Neural cell (in vitro differentiated cells): ENCODE results near the gene EPS8. TPM values are rescaled to one million over a fixed set of nuclear protein-coding genes. Genes with fewer than 3 reads are reported as not detected.
"Not testable (repeated sequence)": the region's sequence is repeated elsewhere in the genome, so short reads cannot be mapped to it uniquely, and the experiment has no call there.

Experiments
- H2AFZ ChIP-seq: fragments of 200-600, 300-800 bp; sonication (generic), shearing (Covaris generic); 2 replicates; pipeline ENCODE4 v1.6.0; 2014; ENCODE audit warnings: low read depth, mild to moderate bottlenecking, antibody characterized with exemption, low read length, moderate library complexity
- H3F3A ChIP-seq: fragments of 200-600 bp; shearing (Covaris generic); 2 replicates; pipeline ENCODE4 v1.6.1; 2016; ENCODE audit warnings: mild to moderate bottlenecking, moderate library complexity, mixed read lengths, antibody characterized with exemption, low read length; ENCODE audit not compliant: insufficient read depth, poor library complexity, severe bottlenecking
- H3K27ac ChIP-seq: fragments of 200-600, 300-800 bp; sonication (generic), shearing (Covaris generic); 2 replicates; pipeline ENCODE4 v1.5.1; 2014; ENCODE audit warnings: mild to moderate bottlenecking, low read length, moderate library complexity
- H3K27me3 ChIP-seq: fragments of 300-800, 200-600 bp; sonication (generic), shearing (Covaris generic); 2 replicates; pipeline ENCODE4 v1.6.0; 2014; ENCODE audit warnings: mild to moderate bottlenecking, low read depth, low read length, moderate library complexity; ENCODE audit not compliant: insufficient read depth
- H3K36me3 ChIP-seq: fragments of 300-800, 200-600 bp; sonication (generic), shearing (Covaris generic); 2 replicates; pipeline ENCODE4 v1.5.1; 2014; ENCODE audit warnings: mild to moderate bottlenecking, antibody characterized with exemption, low read length, moderate library complexity; ENCODE audit not compliant: insufficient read depth
- H3K4me2 ChIP-seq: fragments of 300-800, 200-600 bp; sonication (generic), shearing (Covaris generic); 2 replicates; pipeline ENCODE4 v1.6.0; 2014; ENCODE audit warnings: mild to moderate bottlenecking, low read length
- H3K4me3 ChIP-seq: fragments of 300-800, 200-600 bp; sonication (generic), shearing (Covaris generic); 2 replicates; pipeline ENCODE4 v1.5.1; 2014; ENCODE audit warnings: mild to moderate bottlenecking, low read length, moderate library complexity
- H3K79me2 ChIP-seq: fragments of 200-600 bp; shearing (Covaris generic); replicated peaks from 2 replicates; pipeline ENCODE4 v1.6.0; 2014; ENCODE audit warnings: mild to moderate bottlenecking, low read length, moderate library complexity; ENCODE audit not compliant: insufficient read depth
- H3K9ac ChIP-seq: fragments of 300-800, 200-600 bp; sonication (generic), shearing (Covaris generic); 2 replicates; pipeline ENCODE4 v1.6.1; 2016; ENCODE audit warnings: mild to moderate bottlenecking, low read length, mixed read lengths
- H3K9me2 ChIP-seq: fragments of 200-600 bp; shearing (Covaris generic); 2 replicates; pipeline ENCODE4 v1.6.1; 2016; ENCODE audit warnings: mild to moderate bottlenecking, low read length, mixed read lengths; ENCODE audit not compliant: insufficient read depth
- H3K9me3 ChIP-seq: fragments of 200-600, 300-800 bp; sonication (generic), shearing (Covaris generic); 2 replicates; pipeline ENCODE4 v1.6.1; 2016; ENCODE audit warnings: mild to moderate bottlenecking, mixed run types, low read length, moderate library complexity, mixed read lengths
- H4K20me1 ChIP-seq: fragments of 200-600 bp; shearing (Covaris generic); 2 replicates; pipeline ENCODE4 v1.6.1; 2016; ENCODE audit warnings: mild to moderate bottlenecking, mixed run types; ENCODE audit not compliant: insufficient read depth
- CTCF ChIP-seq: fragments of 450-650 bp; IDR thresholded peaks from 2 replicates; pipeline ENCODE4 v1.5.1; 2014; ENCODE audit warnings: antibody characterized with exemption, mild to moderate bottlenecking, moderate library complexity; ENCODE audit not compliant: poor library complexity, severe bottlenecking
- EP300 ChIP-seq: fragments of 450-650 bp; conservative IDR thresholded peaks from 2 replicates; pipeline ENCODE4 v1.6.1; 2014; ENCODE audit warnings: antibody characterized with exemption, mild to moderate bottlenecking, moderate library complexity; ENCODE audit not compliant: poor library complexity, severe bottlenecking
- EZH2 ChIP-seq: fragments of 200-600, 300-800 bp; shearing (Covaris generic), sonication (generic); IDR thresholded peaks from 2 replicates; pipeline ENCODE4 v1.6.1; 2014; ENCODE audit warnings: antibody characterized with exemption, low read length, borderline replicate concordance, mild to moderate bottlenecking; ENCODE audit not compliant: insufficient read depth, poor library complexity, severe bottlenecking
- MXI1 ChIP-seq: fragments of 450-650 bp; conservative IDR thresholded peaks from 2 replicates; pipeline ENCODE4 v1.6.1; 2014; ENCODE audit warnings: antibody characterized with exemption, mild to moderate bottlenecking; ENCODE audit not compliant: poor library complexity, severe bottlenecking
- POLR2AphosphoS5 ChIP-seq: IDR thresholded peaks from 2 replicates; pipeline ENCODE4 v1.6.1; 2012
- RAD21 ChIP-seq: fragments of 450-650 bp; conservative IDR thresholded peaks from 2 replicates; pipeline ENCODE4 v1.6.1; 2014; ENCODE audit warnings: antibody characterized with exemption, mild to moderate bottlenecking, moderate library complexity
- REST ChIP-seq: IDR thresholded peaks from 2 replicates; pipeline ENCODE4 v1.6.1; 2012; ENCODE audit warnings: borderline replicate concordance
- SMC3 ChIP-seq: fragments of 450-650 bp; conservative IDR thresholded peaks from 2 replicates; pipeline ENCODE4 v1.6.1; 2014; ENCODE audit warnings: antibody characterized with exemption, mild to moderate bottlenecking, moderate library complexity; ENCODE audit not compliant: poor library complexity
- TAF1 ChIP-seq: IDR thresholded peaks from 2 replicates; pipeline ENCODE4 v1.6.1; 2012; ENCODE audit warnings: low read depth
- polyA plus RNA-seq: library from polyadenylated mRNA; depleted of rRNA; stranded (reverse); fragments of >200 nt; gene quantifications from 2 replicates; pipeline ENCODE4 v1.2.3, GENCODE V29; 2014

The EPS8 gene
- polyA plus RNA-seq, 1 donor from 2014 or later, result 12.2 TPM

DNA sequence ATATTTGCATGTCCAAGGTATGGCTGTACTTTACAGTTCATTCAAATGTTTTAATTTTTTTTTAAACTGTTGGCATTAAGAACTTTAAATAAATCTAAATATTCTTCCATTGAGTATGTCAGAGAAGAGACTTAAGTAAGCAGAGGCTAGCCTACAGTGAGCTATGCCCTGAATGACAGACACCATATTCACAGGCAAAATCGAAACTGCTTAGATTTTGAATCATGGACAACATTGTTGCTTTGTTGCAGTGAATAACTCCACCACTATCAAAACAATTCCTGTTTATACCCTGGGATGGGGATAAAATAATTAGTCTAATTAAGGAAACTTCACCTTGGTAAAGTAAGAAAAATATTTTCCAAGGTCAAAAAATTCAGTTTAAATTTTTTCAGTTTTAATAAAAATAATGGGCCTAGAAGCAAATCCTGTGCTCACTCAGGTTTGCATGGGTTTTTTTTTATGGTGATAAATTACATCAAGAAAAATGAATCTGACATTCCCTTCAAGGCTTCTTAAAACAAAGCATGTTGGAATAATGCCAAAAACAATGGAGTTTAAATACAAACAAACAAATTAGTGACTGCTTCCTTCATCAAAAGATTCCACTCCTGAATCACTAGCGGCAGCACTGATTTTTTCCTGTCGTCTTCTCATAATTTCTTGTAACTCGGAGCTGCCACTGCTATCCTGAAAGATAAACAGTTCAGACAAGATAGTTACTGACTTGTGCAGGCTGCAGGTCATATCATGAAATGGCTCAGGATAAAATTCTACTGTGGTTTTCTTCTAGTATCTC is 168.2 kb downstream of the EPS8 start:
- TF ChIP-seq SMC3 (no peak), TAF1 (no peak), EP300 (no peak), CTCF (no peak), MXI1 (no peak), REST (no peak), POLR2AphosphoS5 (no peak), EZH2 (no peak), RAD21 (no peak)
- H3F3A ChIP-seq, result no peaks in the 10 kb centered on the region
- H2AFZ ChIP-seq, result no peak overlapping the region
- no peaks in the 10 kb centered on the region for H3K79me2 ChIP-seq
- no peaks in the 10 kb centered on the region for H3K27me3 ChIP-seq
- no peak overlapping the region for H3K27ac ChIP-seq
- no peak overlapping the region for H3K4me3 ChIP-seq
- H3K36me3 ChIP-seq, result no peaks in the 10 kb centered on the region
- no peak overlapping the region for H3K9ac ChIP-seq
- no peak overlapping the region for H3K4me2 ChIP-seq
- H3K9me2 ChIP-seq, result no peaks in the 10 kb centered on the region
- no peaks in the 10 kb centered on the region for H4K20me1 ChIP-seq
- H3K9me3 ChIP-seq, result no peaks in the 10 kb centered on the region

GRCh38 chr12:15616495-15616894 is 172.7 kb downstream of the EPS8 start:
- H3K4me2 ChIP-seq, H3K79me2 ChIP-seq, H3K27me3 ChIP-seq, H2AFZ ChIP-seq, H3K9me2 ChIP-seq, H3K4me3 ChIP-seq, H3K36me3 ChIP-seq, H4K20me1 ChIP-seq, H3K27ac ChIP-seq, H3F3A ChIP-seq, H3K9me3 ChIP-seq, H3K9ac ChIP-seq: not testable (repeated sequence)
